ENCODE results near the gene USP1.

Gene USP1

GRCh38 chr1:62405247-62405646 is 31.6 kb upstream of the USP1 start:
- Histone ChIP-seq H3K4me1 (ENCODE audit: control insufficient read depth, insufficient read depth, low read length) (no peaks in the 10 kb centered on the region), H3K4me3 (ENCODE audit: low read length) (no peak overlapping the region), H3K9me3 (ENCODE audit: control insufficient read depth, low read length) (no peaks in the 10 kb centered on the region), H3K9ac (ENCODE audit: low read length) (no peak overlapping the region), H3K27me3 (replicated peaks; ENCODE audit: control insufficient read depth, insufficient read depth, low read length) (no peaks in the 10 kb centered on the region), H3K36me3 (ENCODE audit: control insufficient read depth, insufficient read depth, low read length, severe bottlenecking) (no peaks in the 10 kb centered on the region)
- no peak for DNase-seq (ENCODE audit: low read depth)

- H3K36me3 ChIP-seq (ENCODE audit: control insufficient read depth, insufficient read depth, low read length, severe bottlenecking) = no peaks in the 10 kb centered on the region
- no peak for DNase-seq (ENCODE audit: low read depth)
These were observed 30.3 kb upstream of the USP1 start for GRCh38 chr1:62406576-62406975.

GRCh38 chr1:62407398-62408009 is 29.3 kb upstream of the USP1 start:
- peak; percentile 87 for DNase-seq (ENCODE audit: low read depth)
- H3K4me1 ChIP-seq (ENCODE audit: control insufficient read depth, insufficient read depth, low read length) = no peaks in the 10 kb centered on the region
- no peaks in the 10 kb centered on the region for H3K36me3 ChIP-seq (ENCODE audit: control insufficient read depth, insufficient read depth, low read length, severe bottlenecking)
- no peak overlapping the region for H3K4me3 ChIP-seq (ENCODE audit: low read length)
- no peak overlapping the region for H3K9ac ChIP-seq (ENCODE audit: low read length)
- H3K9me3 ChIP-seq (ENCODE audit: control insufficient read depth, low read length) = no peaks in the 10 kb centered on the region
- peaks cover 11% of the 10 kb centered on the region for H3K27me3 ChIP-seq (replicated peaks; ENCODE audit: control insufficient read depth, insufficient read depth, low read length)

More at GRCh38 chr1:62406576-62406975, 30.3 kb upstream of the USP1 start:
- Histone ChIP-seq H3K4me3 (ENCODE audit: low read length) (no peak overlapping the region), H3K9me3 (ENCODE audit: control insufficient read depth, low read length) (no peaks in the 10 kb centered on the region), H3K27me3 (replicated peaks; ENCODE audit: control insufficient read depth, insufficient read depth, low read length) (peaks cover 3% of the 10 kb centered on the region), H3K4me1 (ENCODE audit: control insufficient read depth, insufficient read depth, low read length) (no peaks in the 10 kb centered on the region), H3K9ac (ENCODE audit: low read length) (no peak overlapping the region)

- H3K27me3 ChIP-seq (replicated peaks; ENCODE audit: control insufficient read depth, insufficient read depth, low read length) = peaks cover 9% of the 10 kb centered on the region
- no peak for DNase-seq (ENCODE audit: low read depth)
- H3K4me3 ChIP-seq (ENCODE audit: low read length) = no peak overlapping the region
- H3K9ac ChIP-seq (ENCODE audit: low read length) = no peak overlapping the region
- no peaks in the 10 kb centered on the region for H3K36me3 ChIP-seq (ENCODE audit: control insufficient read depth, insufficient read depth, low read length, severe bottlenecking)
- no peaks in the 10 kb centered on the region for H3K4me1 ChIP-seq (ENCODE audit: control insufficient read depth, insufficient read depth, low read length)
- H3K9me3 ChIP-seq (ENCODE audit: control insufficient read depth, low read length) = no peaks in the 10 kb centered on the region
These were observed 21.2 kb upstream of the USP1 start for GRCh38 chr1:62415687-62416086.

GRCh38 chr1:62417351-62417999 is 19.4 kb upstream of the USP1 start:
- DNase-seq (ENCODE audit: low read depth) = peak; percentile 33
- Histone ChIP-seq H3K36me3 (ENCODE audit: control insufficient read depth, insufficient read depth, low read length, severe bottlenecking) (no peaks in the 10 kb centered on the region), H3K4me3 (ENCODE audit: low read length) (no peak overlapping the region), H3K27me3 (replicated peaks; ENCODE audit: control insufficient read depth, insufficient read depth, low read length) (peaks cover under 1% of the 10 kb centered on the region), H3K9me3 (ENCODE audit: control insufficient read depth, low read length) (no peaks in the 10 kb centered on the region), H3K9ac (ENCODE audit: low read length) (no peak overlapping the region), H3K4me1 (ENCODE audit: control insufficient read depth, insufficient read depth, low read length) (no peaks in the 10 kb centered on the region)

- Histone ChIP-seq H3K4me1 (ENCODE audit: control insufficient read depth, insufficient read depth, low read length) (peaks cover 2% of the 10 kb centered on the region), H3K9me3 (ENCODE audit: control insufficient read depth, low read length) (no peaks in the 10 kb centered on the region), H3K9ac (ENCODE audit: low read length) (no peak overlapping the region), H3K27me3 (replicated peaks; ENCODE audit: control insufficient read depth, insufficient read depth, low read length) (no peaks in the 10 kb centered on the region), H3K4me3 (ENCODE audit: low read length) (no peak overlapping the region), H3K36me3 (ENCODE audit: control insufficient read depth, insufficient read depth, low read length, severe bottlenecking) (no peaks in the 10 kb centered on the region)
- no peak for DNase-seq (ENCODE audit: low read depth)
These were observed 16.6 kb upstream of the USP1 start for GRCh38 chr1:62420214-62420613.

GRCh38 chr1:62423580-62424242 is 13.1 kb upstream of the USP1 start:
- H3K9me3 ChIP-seq (ENCODE audit: control insufficient read depth, low read length) = no peaks in the 10 kb centered on the region
- DNase-seq (ENCODE audit: low read depth) = no peak
- no peak overlapping the region for H3K9ac ChIP-seq (ENCODE audit: low read length)
- no peaks in the 10 kb centered on the region for H3K36me3 ChIP-seq (ENCODE audit: control insufficient read depth, insufficient read depth, low read length, severe bottlenecking)
- no peak overlapping the region for H3K4me3 ChIP-seq (ENCODE audit: low read length)
- H3K27me3 ChIP-seq (replicated peaks; ENCODE audit: control insufficient read depth, insufficient read depth, low read length) = no peaks in the 10 kb centered on the region
- peaks cover 2% of the 10 kb centered on the region for H3K4me1 ChIP-seq (ENCODE audit: control insufficient read depth, insufficient read depth, low read length)

- no peak overlapping the region for H3K9ac ChIP-seq (ENCODE audit: low read length)
- no peaks in the 10 kb centered on the region for H3K36me3 ChIP-seq (ENCODE audit: control insufficient read depth, insufficient read depth, low read length, severe bottlenecking)
- H3K4me3 ChIP-seq (ENCODE audit: low read length) = no peak overlapping the region
- no peaks in the 10 kb centered on the region for H3K9me3 ChIP-seq (ENCODE audit: control insufficient read depth, low read length)
- H3K4me1 ChIP-seq (ENCODE audit: control insufficient read depth, insufficient read depth, low read length) = peaks cover 2% of the 10 kb centered on the region
- no peaks in the 10 kb centered on the region for H3K27me3 ChIP-seq (replicated peaks; ENCODE audit: control insufficient read depth, insufficient read depth, low read length)
- peak; percentile 25 for DNase-seq (ENCODE audit: low read depth)
These were observed 12.4 kb upstream of the USP1 start for GRCh38 chr1:62424411-62424810.

- H3K9me3 ChIP-seq (ENCODE audit: control insufficient read depth, low read length) = no peaks in the 10 kb centered on the region
- H3K4me3 ChIP-seq (ENCODE audit: low read length) = no peak overlapping the region
- H3K27me3 ChIP-seq (replicated peaks; ENCODE audit: control insufficient read depth, insufficient read depth, low read length) = no peaks in the 10 kb centered on the region
- peaks cover 2% of the 10 kb centered on the region for H3K4me1 ChIP-seq (ENCODE audit: control insufficient read depth, insufficient read depth, low read length)
- no peaks in the 10 kb centered on the region for H3K36me3 ChIP-seq (ENCODE audit: control insufficient read depth, insufficient read depth, low read length, severe bottlenecking)
- no peak overlapping the region for H3K9ac ChIP-seq (ENCODE audit: low read length)
- no peak for DNase-seq (ENCODE audit: low read depth)
These were observed 11.8 kb upstream of the USP1 start for GRCh38 chr1:62425041-62425440.

- H3K9me3 ChIP-seq (ENCODE audit: control insufficient read depth, low read length) = no peaks in the 10 kb centered on the region
- no peaks in the 10 kb centered on the region for H3K36me3 ChIP-seq (ENCODE audit: control insufficient read depth, insufficient read depth, low read length, severe bottlenecking)
- DNase-seq (ENCODE audit: low read depth) = no peak
- no peak overlapping the region for H3K4me3 ChIP-seq (ENCODE audit: low read length)
- H3K27me3 ChIP-seq (replicated peaks; ENCODE audit: control insufficient read depth, insufficient read depth, low read length) = no peaks in the 10 kb centered on the region
- H3K9ac ChIP-seq (ENCODE audit: low read length) = no peak overlapping the region
- H3K4me1 ChIP-seq (ENCODE audit: control insufficient read depth, insufficient read depth, low read length) = peaks cover 2% of the 10 kb centered on the region
These were observed 10.6 kb upstream of the USP1 start for GRCh38 chr1:62426237-62426636.

- DNase-seq (ENCODE audit: low read depth) = no peak
- H3K36me3 ChIP-seq (ENCODE audit: control insufficient read depth, insufficient read depth, low read length, severe bottlenecking) = no peaks in the 10 kb centered on the region
These were observed 10.1 kb upstream of the USP1 start for GRCh38 chr1:62426794-62427193.

More at GRCh38 chr1:62426794-62427193, 10.1 kb upstream of the USP1 start:
- peaks cover 2% of the 10 kb centered on the region for H3K4me1 ChIP-seq (ENCODE audit: control insufficient read depth, insufficient read depth, low read length)
- no peaks in the 10 kb centered on the region for H3K9me3 ChIP-seq (ENCODE audit: control insufficient read depth, low read length)
- no peaks in the 10 kb centered on the region for H3K27me3 ChIP-seq (replicated peaks; ENCODE audit: control insufficient read depth, insufficient read depth, low read length)
- no peak overlapping the region for H3K9ac ChIP-seq (ENCODE audit: low read length)
- H3K4me3 ChIP-seq (ENCODE audit: low read length) = no peak overlapping the region

All from adipocyte (in vitro differentiated cells).